Dendritic cell treated with granulocyte-macrophage colony-stimulating factor and Interleukin-4, amounts not matched to agents 40 ng/mL and 50 ng/mL, for 4 days (primary cell): ENCODE results near the gene OGDH.
"Not testable (repeated sequence)": the region's sequence is repeated elsewhere in the genome, so short reads cannot be mapped to it uniquely, and the experiment has no call there.

Experiments used
- H3K27ac Mint-ChIP-seq: one replicate; pipeline ENCODE4 v1.8.0; 2022; ENCODE audit warnings: mild to moderate bottlenecking, mixed read lengths
- H3K27me3 Mint-ChIP-seq: one replicate; pipeline ENCODE4 v1.8.0; 2022; ENCODE audit warnings: mild to moderate bottlenecking, mixed read lengths
- H3K36me3 Mint-ChIP-seq: one replicate; pipeline ENCODE4 v1.8.0; 2022; ENCODE audit warnings: low read depth, mixed read lengths
- H3K4me1 Mint-ChIP-seq: one replicate; pipeline ENCODE4 v1.8.0; 2022; ENCODE audit warnings: low read depth, mixed read lengths
- H3K4me3 Mint-ChIP-seq: one replicate; pipeline ENCODE4 v1.8.0; 2022; ENCODE audit warnings: mild to moderate bottlenecking, moderate library complexity, mixed read lengths
- H3K9me3 Mint-ChIP-seq: one replicate; pipeline ENCODE4 v1.8.0; 2022; ENCODE audit warnings: mixed read lengths
- intact Hi-C: fragments of 100-400 bp; cut with micrococcal nuclease; formaldehyde crosslinking; loops from one replicate; pipeline ENCODE4 v1.15.0; 2022

The OGDH gene

GRCh38 chr7:44590910-44591309 lies 15.5 kb upstream of the OGDH start:
- Mint-ChIP-seq H3K4me3 (no peak overlapping the region), H3K36me3 (no peaks in the 10 kb centered on the region), H3K27me3 (peaks cover 10% of the 10 kb centered on the region), H3K9me3 (no peaks in the 10 kb centered on the region), H3K27ac (no peak overlapping the region), H3K4me1 (no peaks in the 10 kb centered on the region)
- intact Hi-C loops: no loop called here

- peaks cover 13% of the 10 kb centered on the region for H3K27me3 Mint-ChIP-seq
- no peak overlapping the region for H3K4me3 Mint-ChIP-seq
- intact Hi-C loops: no loop called here
- no peak overlapping the region for H3K27ac Mint-ChIP-seq
- no peaks in the 10 kb centered on the region for H3K36me3 Mint-ChIP-seq
- no peaks in the 10 kb centered on the region for H3K9me3 Mint-ChIP-seq
- H3K4me1 Mint-ChIP-seq: peaks cover 5% of the 10 kb centered on the region
Measured at GRCh38 chr7:44595934-44596635, 10.3 kb upstream of the OGDH start.

GRCh38 chr7:44597181-44597580 lies 9.2 kb upstream of the OGDH start:
- intact Hi-C loops, H3K4me3 Mint-ChIP-seq, H3K27ac Mint-ChIP-seq, H3K36me3 Mint-ChIP-seq, H3K4me1 Mint-ChIP-seq, H3K9me3 Mint-ChIP-seq: not testable (repeated sequence)
- peaks cover 20% of the 10 kb centered on the region for H3K27me3 Mint-ChIP-seq

GRCh38 chr7:44599222-44599621 lies 7.2 kb upstream of the OGDH start:
- Mint-ChIP-seq H3K4me3 (no peak overlapping the region), H3K9me3 (no peaks in the 10 kb centered on the region), H3K27ac (no peak overlapping the region), H3K27me3 (peaks cover 19% of the 10 kb centered on the region), H3K36me3 (no peaks in the 10 kb centered on the region), H3K4me1 (peaks cover 5% of the 10 kb centered on the region)
- intact Hi-C loops: no loop called here

GRCh38 chr7:44602576-44602910 lies 3.9 kb upstream of the OGDH start:
- no peaks in the 10 kb centered on the region for H3K9me3 Mint-ChIP-seq
- intact Hi-C loops: no loop called here

GRCh38 chr7:44603193-44603592 lies 3.2 kb upstream of the OGDH start:
- Mint-ChIP-seq H3K36me3 (peaks cover 20% of the 10 kb centered on the region), H3K9me3 (no peaks in the 10 kb centered on the region), H3K4me3 (no peak overlapping the region), H3K27me3 (peaks cover 20% of the 10 kb centered on the region), H3K27ac (no peak overlapping the region), H3K4me1 (peaks cover 27% of the 10 kb centered on the region)
- intact Hi-C loops: no loop called here

More at GRCh38 chr7:44602576-44602910, 3.9 kb upstream of the OGDH start:
- Mint-ChIP-seq H3K4me3 (no peak overlapping the region), H3K27ac (no peak overlapping the region), H3K4me1 (peaks cover 21% of the 10 kb centered on the region), H3K27me3 (peaks cover 20% of the 10 kb centered on the region), H3K36me3 (peaks cover 14% of the 10 kb centered on the region)

GRCh38 chr7:44604941-44605340 lies 1.5 kb upstream of the OGDH start:
- H3K36me3 Mint-ChIP-seq: peaks cover 31% of the 10 kb centered on the region
- peaks cover 45% of the 10 kb centered on the region for H3K4me1 Mint-ChIP-seq
- H3K9me3 Mint-ChIP-seq: no peaks in the 10 kb centered on the region
- intact Hi-C loops: no loop called here
- H3K27me3 Mint-ChIP-seq: peaks cover 20% of the 10 kb centered on the region
- H3K4me3 Mint-ChIP-seq: no peak overlapping the region
- no peak overlapping the region for H3K27ac Mint-ChIP-seq

GRCh38 chr7:44607141-44608068 lies 978 bp downstream of the OGDH start:
- peaks cover 59% of the 10 kb centered on the region for H3K4me1 Mint-ChIP-seq
- peak overlapping the region; percentile 94 for H3K4me3 Mint-ChIP-seq
- peaks cover 11% of the 10 kb centered on the region for H3K27me3 Mint-ChIP-seq
- peaks cover 47% of the 10 kb centered on the region for H3K36me3 Mint-ChIP-seq
- intact Hi-C loops: loop anchor here (2.0 kb wide), 2 partner anchors 13 to 141 kb away; partner anchors contain the start of gene ZMIZ2
- peak overlapping the region; percentile 98 for H3K27ac Mint-ChIP-seq
- H3K9me3 Mint-ChIP-seq: no peaks in the 10 kb centered on the region

GRCh38 chr7:44608916-44609648 lies 2.7 kb downstream of the OGDH start:
- peaks cover 59% of the 10 kb centered on the region for H3K36me3 Mint-ChIP-seq
- intact Hi-C loops: no loop called here
- H3K9me3 Mint-ChIP-seq: no peaks in the 10 kb centered on the region
- peak overlapping the region; percentile 98 for H3K27ac Mint-ChIP-seq
- H3K4me1 Mint-ChIP-seq: peaks cover 70% of the 10 kb centered on the region
- H3K27me3 Mint-ChIP-seq: peaks cover 3% of the 10 kb centered on the region
- H3K4me3 Mint-ChIP-seq: peak overlapping the region; percentile 32

GRCh38 chr7:44609829-44610228 lies 3.4 kb downstream of the OGDH start:
- H3K36me3 Mint-ChIP-seq: peaks cover 64% of the 10 kb centered on the region
- peak overlapping the region; percentile 98 for H3K27ac Mint-ChIP-seq
- H3K4me1 Mint-ChIP-seq: peaks cover 74% of the 10 kb centered on the region
- no peaks in the 10 kb centered on the region for H3K9me3 Mint-ChIP-seq
- no peak overlapping the region for H3K4me3 Mint-ChIP-seq
- intact Hi-C loops: no loop called here
- H3K27me3 Mint-ChIP-seq: peaks cover 1% of the 10 kb centered on the region

GRCh38 chr7:44615149-44615611 lies 8.8 kb downstream of the OGDH start:
- peaks cover 79% of the 10 kb centered on the region for H3K4me1 Mint-ChIP-seq
- H3K4me3 Mint-ChIP-seq: peak overlapping the region; percentile 49
- intact Hi-C loops: no loop called here

GRCh38 chr7:44615793-44616192 lies 9.4 kb downstream of the OGDH start:
- H3K4me3 Mint-ChIP-seq: no peak overlapping the region

More at GRCh38 chr7:44615149-44615611, 8.8 kb downstream of the OGDH start:
- Mint-ChIP-seq H3K9me3 (no peaks in the 10 kb centered on the region), H3K27ac (peak overlapping the region; percentile 86), H3K27me3 (no peaks in the 10 kb centered on the region), H3K36me3 (peaks cover 52% of the 10 kb centered on the region)

GRCh38 chr7:44616545-44616944 lies 10.1 kb downstream of the OGDH start:
- H3K27ac Mint-ChIP-seq: peak overlapping the region; percentile 75
- H3K4me1 Mint-ChIP-seq: peaks cover 85% of the 10 kb centered on the region
- peaks cover 54% of the 10 kb centered on the region for H3K36me3 Mint-ChIP-seq
- H3K27me3 Mint-ChIP-seq: no peaks in the 10 kb centered on the region
- intact Hi-C loops: no loop called here
- H3K9me3 Mint-ChIP-seq: no peaks in the 10 kb centered on the region
- no peak overlapping the region for H3K4me3 Mint-ChIP-seq

More at GRCh38 chr7:44615793-44616192, 9.4 kb downstream of the OGDH start:
- Mint-ChIP-seq H3K36me3 (peaks cover 47% of the 10 kb centered on the region), H3K27me3 (no peaks in the 10 kb centered on the region), H3K27ac (peak overlapping the region; percentile 86), H3K4me1 (peaks cover 78% of the 10 kb centered on the region), H3K9me3 (no peaks in the 10 kb centered on the region)
- intact Hi-C loops: no loop called here
